GM19099 (cell line): Measurements from ENCODE around the gene FAM184B.

Experiments used
- POLR2A ChIP-seq: IDR thresholded peaks from 3 replicates; pipeline ENCODE4 v1.6.1; 2011; ENCODE audit warnings: low read depth; ENCODE audit not compliant: insufficient read length; ENCODE audit errors: extremely low read depth

Gene FAM184B

DNA sequence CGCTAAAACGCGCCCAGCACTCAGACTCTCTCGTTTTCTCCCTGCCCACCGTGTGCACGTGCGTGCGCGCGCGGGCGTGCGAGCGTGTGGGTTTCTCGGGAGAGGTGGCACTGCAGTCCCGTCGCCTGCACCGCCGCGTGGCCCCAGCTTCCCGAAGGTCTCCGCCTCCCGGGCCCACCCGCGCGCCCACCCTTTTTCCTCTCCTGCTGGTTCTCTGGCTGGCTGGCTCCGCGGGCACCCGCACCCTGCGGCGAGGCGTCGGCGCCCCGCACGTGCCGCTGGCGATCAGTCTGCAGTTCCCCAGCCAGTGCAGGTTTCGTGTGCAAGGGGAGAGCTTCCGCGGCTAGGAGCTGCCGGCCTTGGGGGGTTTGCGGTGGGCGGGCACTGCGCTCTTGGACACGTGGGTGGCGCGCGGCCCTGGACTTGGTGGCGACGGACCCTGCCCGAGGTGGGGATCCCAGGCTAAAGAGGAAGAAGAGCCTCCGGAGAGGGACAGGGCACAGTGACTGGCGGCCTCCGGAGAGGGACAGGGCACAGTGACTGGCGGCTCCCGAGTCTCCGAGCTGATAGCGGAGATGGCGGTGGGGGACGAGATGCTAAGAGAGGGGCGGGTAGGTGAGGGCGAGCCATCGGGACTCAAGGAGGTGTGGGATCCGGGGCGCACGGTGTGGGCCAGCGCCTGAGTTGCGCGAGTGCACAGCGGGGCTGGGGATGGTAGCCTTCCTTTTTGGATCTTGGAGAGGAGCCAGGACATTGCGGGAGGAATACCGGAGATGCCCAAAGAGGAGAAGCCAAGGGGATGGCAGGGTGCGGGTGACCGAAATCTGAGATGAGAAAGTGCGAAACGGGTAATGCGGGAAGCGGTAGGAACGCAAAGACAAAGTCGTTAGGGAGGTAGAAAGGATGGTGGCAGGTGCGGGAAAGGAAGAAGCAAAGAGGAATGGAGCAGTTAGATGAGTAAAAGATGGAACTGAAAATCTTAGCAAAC lies at the start of gene FAM184B:
Gene FAM184B, minus strand, starts transcription at position 322 of the 988 bp plus-strand sequence. CDS start 322 bp downstream, outside the sequence.
- no peak for TF ChIP-seq POLR2A

- no peak for TF ChIP-seq POLR2A
Measured at GRCh38 chr4:17823871-17824669, 42.6 kb upstream of the FAM184B start.

GRCh38 chr4:17817027-17817426 lies 35.6 kb upstream of the FAM184B start:
- TF ChIP-seq POLR2A: no peak

GRCh38 chr4:17816142-17816541 lies 34.7 kb upstream of the FAM184B start:
- TF ChIP-seq POLR2A: no peak

GRCh38 chr4:17814140-17814539 lies 32.7 kb upstream of the FAM184B start:
- no peak for TF ChIP-seq POLR2A

DNA sequence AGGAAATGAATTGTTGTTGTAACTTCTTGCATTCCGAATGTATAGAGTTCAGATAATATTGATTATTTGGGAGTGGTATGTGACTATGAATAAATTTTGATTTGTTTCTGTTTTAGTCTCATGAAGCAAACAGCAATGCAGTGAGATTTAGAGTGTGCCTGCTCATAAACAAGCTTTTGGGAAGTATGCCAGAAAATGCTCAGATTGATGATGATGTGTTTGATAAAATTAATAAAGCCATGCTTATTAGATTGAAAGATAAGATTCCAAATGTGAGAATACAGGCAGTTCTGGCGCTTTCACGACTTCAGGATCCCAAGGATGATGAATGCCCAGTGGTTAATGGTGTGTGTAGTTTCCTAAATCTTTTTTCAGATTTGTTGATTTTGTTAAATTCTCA lies 31.4 kb upstream of the FAM184B start:
- TF ChIP-seq POLR2A: no peak

DNA sequence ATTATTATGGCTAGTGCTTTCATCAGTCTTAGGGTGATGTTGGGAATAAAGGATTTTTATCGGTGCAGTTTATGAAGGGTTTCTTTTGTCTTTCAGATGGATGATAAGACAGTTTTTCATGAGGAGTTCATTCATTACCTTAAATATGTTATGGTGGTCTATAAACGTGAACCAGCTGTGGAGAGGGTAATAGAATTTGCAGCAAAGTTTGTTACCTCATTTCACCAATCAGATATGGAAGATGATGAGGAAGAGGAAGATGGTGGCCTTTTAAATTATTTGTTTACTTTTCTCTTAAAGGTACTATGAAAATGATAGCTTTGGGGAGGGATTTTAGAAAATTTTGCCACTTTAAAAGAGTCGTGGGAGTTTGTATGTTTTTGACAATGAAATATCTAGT lies 30.7 kb upstream of the FAM184B start:
- no peak for TF ChIP-seq POLR2A

- no peak for TF ChIP-seq POLR2A
Measured at GRCh38 chr4:17811078-17811603, 29.7 kb upstream of the FAM184B start.

- TF ChIP-seq POLR2A: peak; percentile 96
Measured at GRCh38 chr4:17810260-17811077, 29.0 kb upstream of the FAM184B start, which contains the start of the genes DCAF16 and NCAPG. Gene DCAF16, minus strand, starts transcription at chr4:17810757. Its CDS starts 6,616 bp downstream, at chr4:17804141. Gene NCAPG, plus strand, starts transcription at chr4:17810979. Its CDS starts 99 bp downstream, at chr4:17811078.

- no peak for TF ChIP-seq POLR2A
Measured at GRCh38 chr4:17809667-17810066, 28.2 kb upstream of the FAM184B start.

- no peak for TF ChIP-seq POLR2A
Measured at GRCh38 chr4:17807446-17807845, 26.0 kb upstream of the FAM184B start.

GRCh38 chr4:17805580-17806155 lies 24.2 kb upstream of the FAM184B start:
- no peak for TF ChIP-seq POLR2A

DNA sequence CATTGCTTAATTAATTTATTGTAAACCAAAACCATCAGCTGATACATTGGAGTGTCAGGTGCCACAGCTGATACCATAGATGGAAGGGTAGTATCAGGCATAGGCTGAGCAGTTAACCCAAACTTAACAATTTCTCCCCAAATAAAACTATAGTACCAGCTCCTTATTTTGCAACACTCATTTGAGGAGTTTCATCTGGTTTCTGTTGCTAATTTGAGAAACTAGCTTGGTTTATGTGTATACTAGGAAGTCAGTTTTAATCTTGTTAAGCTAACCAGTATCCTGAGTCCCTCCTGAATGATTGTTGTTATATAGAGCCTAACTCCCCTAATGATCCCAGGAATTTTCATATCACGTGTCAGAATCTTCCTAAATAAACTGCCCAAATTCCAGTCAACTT lies 16.4 kb upstream of the FAM184B start:
- TF ChIP-seq POLR2A: no peak

DNA sequence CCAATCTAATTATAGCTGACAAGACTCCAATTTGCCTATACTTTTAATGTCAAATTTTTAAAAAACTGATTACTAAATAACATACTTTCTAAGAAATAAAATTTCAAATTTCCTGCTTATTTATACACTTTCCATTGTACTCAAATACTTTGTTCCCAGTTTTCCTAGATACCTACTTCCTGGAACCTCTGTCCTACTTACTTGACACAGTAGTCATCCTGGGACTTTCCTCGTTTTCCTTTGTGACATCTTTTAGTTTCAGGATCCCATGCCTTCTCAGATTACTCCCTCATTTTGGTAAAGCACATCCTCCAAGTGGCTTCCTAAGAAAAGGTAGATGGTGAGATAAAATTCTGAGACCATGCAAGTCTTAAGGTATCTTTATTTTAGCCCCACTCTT lies 13.3 kb upstream of the FAM184B start:
- TF ChIP-seq POLR2A: no peak
